NCI-H2081 (cell line): Measurements from ENCODE around the gene SBNO1.
"Not testable (repeated sequence)": the region's sequence is repeated elsewhere in the genome, so short reads cannot be mapped to it uniquely, and the experiment has no call there.

Experiments
- DNase-seq, 2 experiments: peaks; one replicate each; lab custom pipeline; 2025; lab: John Stamatoyannopoulos, UW

Gene SBNO1

GRCh38 chr12:123364532-123365024, at the start of gene SBNO1:
Gene SBNO1, minus strand, starts transcription at chr12:123364847. Its CDS starts 14,406 bp downstream, at chr12:123350441.
- peak; percentile 88 for DNase-seq

DNA sequence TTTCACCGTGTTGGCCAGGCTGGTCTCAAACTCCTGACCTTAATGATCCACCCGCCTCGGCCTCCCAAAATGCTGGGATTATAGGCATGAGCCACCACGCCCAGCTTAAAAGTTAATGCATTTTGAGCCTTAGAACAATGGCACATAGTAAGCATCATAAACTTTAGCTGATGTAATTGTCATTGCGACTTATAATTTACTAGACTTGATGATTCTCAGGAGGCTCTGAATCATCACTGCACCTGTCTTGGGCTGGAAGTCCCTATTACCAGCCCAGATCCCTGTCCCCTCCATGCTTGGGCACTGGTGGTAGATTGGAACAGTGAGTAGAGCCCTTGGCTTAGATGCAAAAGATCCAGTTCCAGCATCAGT, 45.4 kb upstream of the SBNO1 start:
- no peak for DNase-seq

GRCh38 chr12:123409284-123410040, 44.8 kb upstream of the SBNO1 start:
- DNase-seq: not testable (repeated sequence)

DNA sequence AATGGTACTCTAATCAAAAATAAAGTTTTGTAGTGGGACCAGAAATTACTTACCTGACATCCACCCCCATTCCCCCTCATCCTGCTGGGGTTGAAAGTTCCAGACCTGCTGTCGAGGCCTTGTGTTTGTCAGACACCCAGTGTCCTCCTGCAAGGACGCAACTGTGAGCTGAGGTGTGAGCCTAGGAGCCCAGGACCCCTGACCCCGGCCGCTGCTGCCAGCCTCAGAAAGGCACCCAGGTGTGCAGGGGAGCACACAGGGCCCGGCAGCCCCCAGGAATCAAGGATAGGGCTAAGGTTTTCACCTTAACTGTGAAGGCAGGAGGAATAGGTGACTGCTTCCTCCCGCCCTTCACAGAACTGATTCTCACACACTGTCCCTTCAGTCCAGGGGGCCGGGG, 44.0 kb upstream of the SBNO1 start:
- not testable (repeated sequence) for DNase-seq

- not testable (repeated sequence) for DNase-seq
These were observed 43.3 kb upstream of the SBNO1 start for GRCh38 chr12:123407934-123408333.

DNA sequence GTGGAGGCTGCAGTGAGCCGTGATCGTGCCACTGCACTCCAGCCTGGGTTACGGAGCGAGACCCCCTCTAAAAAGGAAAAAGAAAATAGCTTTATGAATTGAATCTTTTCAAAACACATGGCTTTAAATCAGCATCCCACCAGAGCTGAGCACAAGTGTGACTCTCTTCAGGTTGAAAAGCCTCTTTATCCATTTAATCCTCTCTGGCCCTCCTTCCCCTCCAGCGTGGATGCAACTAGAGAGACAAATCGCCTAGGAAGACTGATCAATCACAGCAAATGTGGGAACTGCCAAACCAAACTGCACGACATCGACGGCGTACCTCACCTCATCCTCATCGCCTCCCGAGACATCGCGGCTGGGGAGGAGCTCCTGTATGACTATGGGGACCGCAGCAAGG, 42.6 kb upstream of the SBNO1 start:
- not testable (repeated sequence) for DNase-seq

- DNase-seq: no peak
These were observed 39.9 kb upstream of the SBNO1 start for GRCh38 chr12:123404581-123404980.

GRCh38 chr12:123401753-123402683, 37.4 kb upstream of the SBNO1 start:
- DNase-seq: no peak

- DNase-seq: no peak
These were observed 34.6 kb upstream of the SBNO1 start for GRCh38 chr12:123399255-123399617.

DNA sequence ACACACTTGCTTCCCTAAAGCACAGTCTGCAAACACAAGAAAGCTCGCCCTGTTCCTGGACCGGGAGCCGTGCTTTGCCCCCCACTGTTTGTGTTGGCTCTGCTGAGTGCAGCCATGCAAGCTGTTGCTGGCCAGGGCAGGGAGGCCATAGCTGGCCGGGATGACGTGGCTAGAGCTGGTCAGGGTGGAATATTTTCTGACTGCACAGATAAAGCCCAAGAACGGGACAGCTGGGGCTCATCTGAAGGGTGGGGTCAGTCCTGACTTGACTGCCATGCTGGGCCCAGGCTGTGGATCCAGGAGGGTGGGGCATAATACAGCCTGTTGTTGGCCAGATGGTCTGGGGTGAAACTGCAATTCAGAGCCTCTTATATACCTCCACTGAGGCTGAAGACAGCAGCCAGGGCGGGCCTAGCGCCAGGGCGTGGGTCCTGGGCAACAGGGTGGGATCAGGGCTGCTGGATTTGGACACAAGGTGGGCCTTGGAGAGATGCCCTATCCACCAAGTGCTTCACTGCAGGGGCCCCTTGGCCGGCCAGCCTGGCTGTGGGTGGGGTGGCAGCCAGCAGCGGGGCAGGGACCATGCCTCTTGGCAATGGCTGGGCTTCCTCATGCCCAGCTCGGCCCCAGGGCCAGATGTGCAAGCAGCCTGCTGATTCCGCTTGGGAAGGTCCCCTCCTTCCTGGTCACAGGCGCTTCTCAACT, 34.1 kb upstream of the SBNO1 start:
- DNase-seq: no peak

- no peak for DNase-seq
These were observed 33.5 kb upstream of the SBNO1 start for GRCh38 chr12:123398177-123398549.

DNA sequence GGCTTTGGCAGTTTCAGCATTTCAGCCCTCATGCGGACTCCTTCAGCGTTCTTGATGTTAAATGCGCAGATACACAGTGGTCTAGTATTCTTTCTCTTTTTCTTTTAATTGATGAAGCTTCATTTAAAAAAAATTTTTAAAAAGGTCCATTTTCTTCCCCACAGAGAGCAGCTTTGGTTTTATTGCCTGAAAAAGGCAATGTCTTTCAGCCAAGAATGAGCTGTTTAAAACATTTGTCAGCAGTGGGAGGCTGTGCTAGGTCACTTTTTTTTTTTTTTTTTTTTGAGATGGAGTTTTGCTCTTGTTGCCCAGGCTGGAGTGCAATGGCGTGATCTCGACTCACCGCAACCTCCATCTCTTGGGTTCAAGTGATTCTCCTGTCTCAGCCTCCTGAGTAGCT, 32.8 kb upstream of the SBNO1 start:
- DNase-seq: no peak

GRCh38 chr12:123396954-123397353, 32.3 kb upstream of the SBNO1 start:
- DNase-seq: no peak

DNA sequence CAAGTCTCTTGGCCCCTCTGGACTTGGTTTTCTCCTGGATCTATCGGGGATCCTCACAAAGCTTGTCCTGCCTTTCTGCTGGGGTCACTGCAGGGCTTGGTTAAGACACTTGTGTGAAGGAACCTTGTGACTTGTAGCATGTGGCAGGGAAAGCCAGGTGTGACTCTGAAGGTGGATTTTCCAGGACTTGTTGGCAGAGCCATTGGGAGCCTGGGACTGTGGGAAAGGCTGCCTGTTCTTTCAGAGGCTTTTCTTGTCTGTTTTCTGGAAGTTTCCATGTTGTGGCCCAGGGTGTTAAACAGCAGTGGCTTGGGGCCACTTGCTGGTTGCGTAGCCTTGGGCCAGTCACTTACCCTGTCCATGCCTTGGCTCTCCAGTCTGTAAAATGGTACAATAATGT, 31.9 kb upstream of the SBNO1 start:
- DNase-seq: no peak

GRCh38 chr12:123395236-123395635, 30.6 kb upstream of the SBNO1 start:
- DNase-seq: no peak

DNA sequence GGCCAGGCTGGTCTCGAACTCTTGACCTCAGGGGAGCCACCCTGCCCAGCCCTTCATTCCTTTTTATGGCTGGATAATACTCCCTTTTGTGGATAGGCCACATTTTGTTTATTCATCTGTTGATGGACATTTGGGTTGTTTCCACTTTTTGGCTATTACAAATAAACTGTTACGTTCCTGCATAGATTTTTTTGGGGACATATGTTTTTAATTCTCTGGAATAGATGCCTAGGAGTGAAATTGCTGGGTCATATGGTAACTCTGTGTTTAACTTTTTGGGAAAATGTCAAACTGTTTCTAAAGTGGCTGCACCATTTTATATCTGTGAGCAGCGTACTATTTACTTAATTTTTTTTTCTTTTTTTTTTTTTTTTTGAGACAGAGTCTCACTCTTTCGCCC, 29.1 kb upstream of the SBNO1 start:
- DNase-seq: no peak

GRCh38 chr12:123391546-123392343, 27.1 kb upstream of the SBNO1 start:
- no peak for DNase-seq

GRCh38 chr12:123390498-123391426, 26.1 kb upstream of the SBNO1 start:
- no peak for DNase-seq

DNA sequence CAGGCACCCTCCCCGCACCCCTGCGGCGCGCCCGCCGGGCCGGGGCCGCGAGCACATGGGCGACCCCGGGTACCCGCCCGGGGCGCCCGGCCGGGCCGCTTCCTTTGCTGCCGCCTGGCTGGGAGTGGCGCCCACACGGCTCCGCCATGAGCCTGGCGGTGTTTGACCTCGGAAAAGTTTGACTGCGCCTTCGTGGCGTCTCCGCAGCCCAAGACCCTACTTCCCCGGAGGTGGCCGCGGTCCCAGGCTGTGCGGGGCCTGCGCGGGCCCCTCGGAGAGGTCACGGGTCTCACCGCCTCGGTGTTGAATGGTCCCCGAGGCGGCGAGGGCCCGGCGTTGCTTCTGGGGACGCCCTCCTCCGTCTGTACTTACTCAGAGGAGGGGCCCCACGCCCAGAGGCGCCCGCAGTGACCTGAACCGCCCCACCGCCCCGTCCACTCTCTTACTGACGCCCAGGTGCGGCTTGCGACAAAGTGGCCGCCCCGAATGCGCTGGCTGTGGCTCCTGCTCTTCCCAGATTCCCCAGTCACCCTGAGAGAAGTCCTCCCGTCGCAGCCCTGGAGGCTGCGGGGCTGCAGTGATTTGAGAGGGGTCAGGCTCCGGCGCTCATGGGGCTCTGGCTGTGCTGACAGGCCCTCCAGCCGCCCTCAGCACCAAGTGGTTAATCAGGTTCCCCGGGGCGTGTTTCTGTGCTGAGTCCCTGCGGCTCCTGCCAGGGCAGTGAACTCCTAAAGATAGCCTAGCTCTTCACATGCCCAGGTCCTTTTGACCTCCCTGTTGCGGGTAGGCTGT, 25.1 kb upstream of the SBNO1 start:
- no peak for DNase-seq
